HS-27A (cell line): ENCODE data around the gene MRPL40.

ENCODE experiments used
- DNase-seq: peaks from one replicate; pipeline ENCODE4 v3.0.0-alpha.2; 2012; ENCODE audit warnings: low read depth, missing footprints

MRPL40 gene

DNA sequence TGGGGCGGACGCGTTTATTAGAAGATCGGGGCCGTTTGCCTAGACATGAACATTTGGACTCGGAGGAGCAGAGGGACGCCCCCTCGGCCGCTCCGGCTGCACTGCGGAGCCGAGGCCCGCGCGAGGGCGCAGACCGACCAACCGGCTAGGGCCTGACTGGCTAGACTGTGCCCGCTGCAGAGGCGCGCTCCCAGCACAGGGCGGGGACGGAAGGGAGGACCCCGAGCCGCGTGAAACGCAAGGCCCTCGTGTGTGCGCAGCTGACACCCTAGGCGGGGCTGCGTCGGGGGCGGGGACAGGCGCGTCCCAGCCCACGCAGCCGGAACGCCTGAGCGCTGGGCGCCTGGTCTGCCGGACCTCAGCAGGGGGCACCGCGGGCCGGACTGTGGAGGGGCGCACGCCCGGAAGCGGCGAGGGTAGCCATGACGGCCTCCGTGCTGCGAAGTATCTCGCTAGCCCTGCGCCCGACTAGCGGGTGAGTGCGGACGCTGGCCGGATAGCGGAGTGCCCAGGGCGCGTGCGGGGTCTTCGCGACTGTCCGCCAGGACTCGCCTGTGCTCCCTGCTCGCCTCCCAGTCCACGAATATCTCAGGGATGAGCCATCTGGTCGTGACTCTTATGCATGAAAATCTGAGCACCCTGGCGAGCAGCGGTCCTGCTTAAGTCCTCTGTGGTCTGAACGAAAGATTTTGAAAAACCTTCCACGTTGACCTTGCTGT, at the start of gene MRPL40:
Gene MRPL40 (plus strand): TSS at position 413 of the 719 bp plus-strand sequence. CDS start 10 bp downstream, at position 423.
- DNase-seq, result peak; percentile 69

DNA sequence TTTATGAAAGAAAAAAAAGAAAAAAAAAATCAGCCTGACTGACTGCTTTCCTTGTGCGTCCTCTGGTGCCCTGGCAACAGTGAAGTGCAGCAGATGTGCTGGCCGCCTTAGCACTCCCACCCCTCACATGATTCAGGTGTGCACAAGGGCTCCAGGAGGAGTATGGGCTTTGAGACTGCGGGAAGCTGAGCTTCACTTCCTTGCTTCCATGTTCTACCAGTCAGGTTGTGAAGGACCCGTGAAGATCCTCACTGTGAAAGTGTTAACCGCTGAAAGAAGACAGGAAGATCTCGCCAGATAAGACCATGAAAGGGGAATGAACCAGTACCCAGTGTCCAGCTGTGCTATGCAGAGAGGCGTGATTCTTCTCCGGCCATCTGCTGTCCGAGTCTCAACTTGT, 49.1 kb upstream of the MRPL40 start:
- DNase-seq, result no peak

DNA sequence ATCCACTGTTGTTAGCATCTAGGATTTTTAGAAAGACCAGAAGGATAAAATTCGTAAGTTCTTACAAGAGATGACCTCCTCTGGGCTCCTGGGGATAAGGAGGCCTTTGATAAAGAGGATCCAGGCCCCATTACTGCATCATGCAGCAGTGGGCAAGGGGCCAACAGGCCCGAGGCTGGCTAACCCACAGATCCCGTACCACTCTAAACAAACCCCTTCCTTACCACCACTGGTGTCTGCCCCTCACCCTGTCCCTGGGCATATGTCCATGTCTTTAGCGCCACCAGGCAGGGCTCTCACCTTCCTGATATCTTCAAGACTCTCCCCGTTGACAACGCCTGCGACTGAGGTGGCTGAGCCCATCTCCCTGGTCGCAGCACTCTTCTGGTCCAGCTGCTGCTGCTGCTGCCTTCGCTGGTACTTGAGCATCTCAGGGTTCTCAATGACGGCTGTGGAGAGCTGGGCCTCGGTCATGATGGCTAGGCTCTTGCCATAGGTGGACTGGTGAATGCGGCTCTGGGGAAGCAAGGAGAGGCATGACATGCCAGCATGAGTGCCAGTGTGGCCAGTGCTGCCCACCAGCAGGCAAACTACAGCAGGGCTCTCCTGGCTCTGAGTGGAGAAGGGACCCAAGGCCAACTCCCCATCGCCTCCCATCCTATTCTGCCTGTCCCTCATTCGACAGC, 47.0 kb upstream of the MRPL40 start:
- DNase-seq, result no peak

DNA sequence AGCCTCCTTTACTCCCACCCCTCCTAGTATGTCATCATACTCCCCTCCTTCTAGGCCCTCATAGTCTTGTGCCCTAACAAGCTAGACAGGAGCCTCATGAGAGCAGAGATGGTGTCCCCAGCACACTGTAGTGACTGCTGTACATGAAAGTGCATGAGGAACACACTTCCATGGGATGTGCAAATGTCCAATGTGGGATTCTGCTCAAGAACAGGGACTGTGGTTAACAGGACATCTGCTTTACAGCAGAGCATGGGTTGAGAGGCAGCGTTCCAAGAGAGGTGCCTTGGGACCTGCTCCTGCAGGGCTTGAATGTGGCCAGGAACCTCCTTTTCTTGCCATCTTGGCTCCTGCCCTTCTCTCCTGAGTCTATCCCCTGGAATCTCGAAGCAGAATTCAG, 46.1 kb upstream of the MRPL40 start:
- DNase-seq, result no peak

DNA sequence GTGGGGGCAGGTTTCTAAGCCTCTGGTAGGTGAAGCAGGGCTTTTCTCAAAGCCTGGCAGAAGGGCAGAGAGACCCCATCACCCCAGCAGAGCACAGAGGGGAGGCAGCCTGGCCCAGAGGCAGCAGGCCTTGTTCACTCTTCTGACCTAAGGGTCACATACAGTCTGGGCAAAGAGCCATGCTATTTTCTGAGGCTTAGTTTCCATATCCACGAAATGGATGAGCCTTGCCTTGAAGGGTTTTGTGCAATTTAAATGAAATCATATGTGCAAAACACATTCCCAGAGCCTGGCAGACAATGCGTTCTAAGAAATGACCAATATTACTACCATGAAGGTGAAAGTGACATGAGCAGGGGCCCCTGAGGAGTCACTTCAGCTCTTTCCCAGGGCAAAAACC, 45.3 kb upstream of the MRPL40 start:
- DNase-seq, result no peak

DNA sequence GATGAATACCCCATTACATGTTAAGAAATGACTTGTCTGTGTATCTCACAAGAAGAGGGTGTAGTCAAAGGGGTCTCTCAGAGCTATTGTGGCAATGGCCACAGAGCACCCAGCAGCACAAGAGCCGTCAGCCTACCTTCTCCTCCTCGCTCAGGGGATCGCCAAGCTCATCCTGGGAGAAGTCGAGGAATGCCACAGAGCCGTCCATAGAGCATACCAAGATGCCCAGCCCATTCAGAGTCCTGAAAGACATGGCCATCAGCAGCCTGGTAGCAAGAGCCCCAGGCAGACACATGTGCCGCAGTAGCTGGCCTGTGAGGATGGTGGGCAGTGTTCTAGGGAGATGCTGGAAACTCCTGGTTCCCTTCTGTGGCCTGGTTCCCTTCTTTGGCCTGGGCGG, 44.8 kb upstream of the MRPL40 start:
- no peak for DNase-seq

DNA sequence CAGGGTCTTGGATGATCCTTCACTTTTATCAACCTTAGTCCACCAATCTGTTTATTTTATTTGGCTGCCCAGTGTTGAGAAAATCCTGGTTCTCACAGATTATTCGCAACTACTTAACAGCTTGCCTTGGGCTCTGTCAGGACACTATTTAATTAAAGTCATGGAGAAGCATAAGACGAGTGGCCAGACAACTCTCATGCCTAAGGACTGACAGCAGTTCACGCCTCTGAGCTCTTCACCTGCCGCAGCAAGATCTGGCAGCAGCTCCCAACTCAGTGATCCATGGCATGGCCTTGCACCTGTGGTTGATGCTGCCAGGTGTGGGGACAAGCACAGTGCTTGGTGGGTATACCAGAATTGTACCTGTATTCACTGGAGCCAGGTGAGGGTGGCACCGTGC, 38.6 kb upstream of the MRPL40 start:
- DNase-seq, result no peak

DNA sequence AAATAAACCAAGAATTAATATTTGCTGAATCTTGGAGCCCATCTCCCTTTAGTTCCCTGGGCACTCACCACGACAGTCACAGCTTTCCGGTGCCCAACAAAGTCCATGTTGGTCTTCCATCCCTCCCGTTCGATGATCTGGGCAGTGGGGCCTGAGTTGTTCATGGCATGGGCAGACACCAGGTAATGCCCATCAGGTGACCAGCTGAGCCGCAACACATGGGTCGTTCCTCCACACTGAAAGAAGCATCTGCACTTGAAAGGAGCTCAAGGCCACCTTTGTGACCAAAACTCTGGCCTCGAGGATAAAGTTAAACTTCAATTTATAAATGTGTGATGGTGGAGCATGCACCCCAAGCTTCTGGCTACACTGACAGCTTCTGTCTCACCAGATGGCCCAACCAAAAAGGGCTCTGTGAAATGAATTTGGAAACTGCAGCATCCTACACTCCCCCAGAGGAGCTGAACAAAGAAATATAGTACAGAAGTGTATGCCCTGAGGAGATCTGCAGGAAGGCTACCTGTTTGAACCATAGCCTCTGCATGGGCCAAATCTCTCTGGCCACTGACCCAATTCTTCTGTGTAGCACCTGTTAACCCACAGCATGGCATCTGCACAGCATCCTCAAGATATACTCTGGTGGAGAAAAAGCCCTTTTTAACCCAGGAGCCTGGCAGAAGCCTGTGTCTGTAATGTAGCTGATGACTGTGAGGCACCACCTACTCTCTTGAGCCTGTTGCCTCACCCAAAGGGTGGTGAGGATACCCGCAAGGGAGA, 37.9 kb upstream of the MRPL40 start:
- no peak for DNase-seq

DNA sequence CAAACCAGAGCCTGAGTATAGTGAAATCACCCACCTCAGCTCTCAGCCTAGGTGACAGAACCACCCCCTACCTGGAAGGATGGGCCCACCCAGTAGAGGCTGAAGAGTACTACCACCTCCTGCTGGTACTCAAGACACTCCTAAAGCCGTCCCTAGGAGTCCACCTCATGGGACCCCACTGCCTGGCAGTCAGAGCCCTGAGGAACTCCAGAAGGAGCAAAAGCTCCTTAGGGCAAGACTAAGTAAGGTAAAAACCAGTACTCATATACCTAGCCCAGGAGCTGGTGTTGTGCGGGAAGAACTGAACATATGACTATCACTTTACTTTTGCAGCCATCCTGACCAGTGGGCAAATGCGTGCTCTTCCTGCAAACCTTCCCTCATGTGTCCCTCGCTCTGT, 37.1 kb upstream of the MRPL40 start:
- no peak for DNase-seq

DNA sequence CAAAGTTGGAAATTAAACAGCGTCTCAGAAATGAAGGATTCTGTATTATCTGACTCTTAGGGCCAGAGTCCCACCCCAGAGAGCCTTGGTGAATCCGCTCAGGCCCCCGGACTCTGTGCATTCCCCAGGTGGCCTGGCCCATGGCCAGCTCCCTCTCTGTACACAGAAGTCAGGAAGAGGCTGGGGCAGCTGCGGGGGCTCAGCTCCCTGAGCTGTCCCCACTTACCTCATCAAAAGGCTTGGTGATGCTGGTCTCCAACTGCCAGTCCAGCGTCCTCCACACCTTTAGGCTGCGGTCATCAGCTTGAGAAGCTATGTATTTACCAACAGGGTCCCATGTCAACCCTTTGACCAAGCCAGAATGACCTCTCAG, 35.8 kb upstream of the MRPL40 start:
- no peak for DNase-seq

DNA sequence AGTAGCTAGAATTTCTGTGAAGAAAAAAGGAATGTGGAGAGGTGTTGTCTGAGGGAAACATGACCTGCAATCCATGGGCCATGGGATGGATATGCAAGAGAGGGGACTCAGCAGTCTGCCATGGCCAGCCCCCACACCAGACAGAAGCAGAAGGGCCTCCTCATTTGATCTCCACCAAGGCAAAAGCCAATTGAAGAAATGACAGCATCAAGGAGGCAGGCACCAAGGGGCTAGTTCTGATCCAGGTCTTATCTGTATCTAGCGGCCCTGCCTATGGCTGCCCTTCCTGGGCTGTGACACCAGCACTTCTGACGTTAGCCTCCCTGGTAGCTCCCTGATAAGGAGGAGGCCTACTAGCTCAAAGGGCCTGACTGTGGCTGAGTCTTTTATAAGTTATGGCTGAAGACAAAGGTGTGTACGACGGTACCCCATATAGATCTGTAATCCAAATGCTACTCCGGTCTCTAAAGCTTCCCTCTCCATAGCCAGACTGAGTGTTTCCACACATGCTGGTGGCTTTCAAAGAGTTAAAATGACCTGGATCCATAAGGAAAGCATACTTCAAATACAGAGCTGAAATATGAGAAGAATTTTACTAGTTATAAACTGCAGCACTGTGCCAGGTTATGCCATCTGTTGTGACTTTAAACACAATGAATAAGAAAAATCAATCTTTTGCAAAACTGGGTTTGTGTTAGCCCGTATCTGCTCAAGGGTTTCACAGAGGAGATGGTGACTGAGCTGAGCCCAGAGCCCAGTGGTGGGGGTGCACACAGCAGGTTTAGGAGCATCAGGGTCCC, 35.2 kb upstream of the MRPL40 start:
- DNase-seq, result no peak

DNA sequence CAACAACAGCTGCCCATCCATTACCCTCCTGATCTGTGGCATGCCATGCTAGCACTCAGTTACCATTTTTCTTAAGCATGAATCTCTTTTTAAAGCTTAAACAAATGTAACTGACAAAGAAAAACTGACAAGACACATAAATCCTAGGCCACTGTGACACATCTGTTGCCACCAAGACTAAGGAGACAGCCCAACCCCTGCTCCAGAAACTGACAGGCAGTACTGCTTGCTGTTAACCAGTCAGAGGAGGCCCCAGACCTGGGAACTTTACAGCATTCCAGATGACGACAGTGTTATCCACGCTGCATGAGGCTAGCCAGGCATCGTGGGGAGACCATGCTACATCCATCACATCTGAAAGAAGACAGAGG, 34.6 kb upstream of the MRPL40 start:
- no peak for DNase-seq

DNA sequence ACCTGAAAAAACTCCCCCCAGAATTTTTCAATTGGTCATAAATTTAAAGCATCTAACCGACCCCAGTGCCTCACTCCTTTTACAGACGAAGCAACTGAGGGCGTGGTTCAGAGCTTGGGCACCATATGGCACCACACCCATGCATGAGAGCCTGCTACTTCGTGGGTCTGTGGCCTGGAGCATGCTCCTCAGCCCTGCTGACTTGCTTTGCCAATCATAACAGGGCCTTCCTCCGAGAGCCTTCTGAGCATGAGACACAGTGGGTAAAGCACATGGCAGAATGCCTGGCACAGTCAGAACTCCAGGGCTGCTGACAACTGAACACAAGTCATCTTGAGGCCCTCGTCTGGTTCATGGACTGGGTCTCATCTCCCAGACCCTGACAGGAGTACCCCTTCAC, 34.1 kb upstream of the MRPL40 start:
- DNase-seq, result no peak

DNA sequence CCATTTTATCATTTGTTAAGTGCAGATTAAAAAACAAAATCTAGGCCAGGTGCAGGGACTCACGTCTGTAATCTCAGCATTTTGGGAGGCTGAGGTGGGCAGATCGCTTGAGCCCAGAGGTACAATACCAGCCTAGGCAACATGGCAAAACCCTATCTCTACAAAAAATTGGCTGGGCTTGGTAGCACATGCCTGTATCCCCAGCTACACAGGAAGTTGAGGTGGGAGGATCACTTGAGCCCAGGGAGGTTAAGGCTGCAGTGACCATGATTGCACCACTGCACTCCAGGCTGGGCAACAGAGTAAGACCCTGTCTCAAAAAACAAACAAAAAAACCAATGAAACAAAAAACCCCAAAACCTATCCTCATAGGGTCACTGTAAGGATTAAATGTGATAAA, 33.7 kb upstream of the MRPL40 start:
- DNase-seq, result no peak

DNA sequence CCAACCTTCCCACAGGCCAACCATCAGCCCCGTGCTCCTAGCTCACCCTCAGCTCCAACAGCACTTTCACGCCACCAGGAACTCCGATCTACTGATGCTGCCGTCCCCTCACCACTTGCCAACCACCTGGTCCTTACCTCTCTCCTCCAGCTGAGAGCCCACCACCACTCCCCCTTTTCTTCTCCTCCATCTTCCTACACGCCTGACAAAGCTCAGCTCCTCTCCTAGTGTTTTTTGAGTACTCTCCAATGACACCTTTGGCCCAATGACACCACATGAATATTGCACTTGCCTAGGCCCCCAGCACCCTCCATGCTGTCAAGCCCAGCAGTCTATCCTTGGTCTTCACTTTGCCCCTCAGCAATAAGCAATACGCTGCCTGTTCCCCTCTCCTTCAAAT, 31.5 kb upstream of the MRPL40 start:
- DNase-seq, result no peak

DNA sequence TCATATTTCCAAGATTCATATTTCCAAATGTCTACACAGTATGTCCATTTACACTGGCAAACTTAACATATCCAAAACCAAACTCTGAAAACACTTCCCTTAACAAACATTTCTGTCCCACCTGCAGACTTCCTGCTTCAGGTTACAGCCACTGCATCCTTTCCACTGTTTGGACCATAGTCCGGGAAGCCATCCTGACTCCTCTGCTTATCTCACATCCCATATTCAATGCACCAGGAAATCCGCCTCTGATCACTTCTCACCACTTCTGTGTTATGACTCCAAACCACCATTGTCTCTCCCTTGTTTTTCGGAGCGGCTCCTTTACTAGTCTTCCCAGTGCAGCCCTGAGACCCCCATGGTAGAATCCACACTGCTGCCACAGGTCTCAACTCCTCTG, 30.9 kb upstream of the MRPL40 start:
- no peak for DNase-seq

DNA sequence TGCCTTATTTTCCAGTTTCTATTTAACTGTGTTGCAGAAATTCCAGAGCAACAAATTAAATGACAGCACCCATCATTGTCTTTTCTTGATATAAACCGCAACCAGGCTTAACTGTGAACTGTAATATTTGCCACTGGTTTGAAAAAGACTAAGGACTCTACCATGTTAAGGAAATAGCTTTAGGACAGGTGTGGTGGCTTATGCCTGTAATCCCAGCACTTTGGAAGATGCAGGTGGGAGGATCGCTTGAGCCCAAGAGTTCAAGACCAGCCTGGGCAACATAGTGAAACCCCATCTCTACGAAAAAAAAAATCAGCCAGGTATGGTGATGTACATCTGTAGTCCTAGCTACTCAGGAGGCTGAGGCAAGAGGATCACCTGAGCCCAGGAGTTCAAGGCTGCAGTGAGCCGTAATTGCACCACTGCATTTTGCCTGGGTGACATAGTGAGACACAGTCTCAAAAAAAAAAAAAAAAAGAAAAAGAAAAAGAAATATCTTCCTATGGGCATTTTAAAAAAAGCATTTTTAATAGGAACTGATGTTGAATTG, 29.6 kb upstream of the MRPL40 start:
- no peak for DNase-seq

DNA sequence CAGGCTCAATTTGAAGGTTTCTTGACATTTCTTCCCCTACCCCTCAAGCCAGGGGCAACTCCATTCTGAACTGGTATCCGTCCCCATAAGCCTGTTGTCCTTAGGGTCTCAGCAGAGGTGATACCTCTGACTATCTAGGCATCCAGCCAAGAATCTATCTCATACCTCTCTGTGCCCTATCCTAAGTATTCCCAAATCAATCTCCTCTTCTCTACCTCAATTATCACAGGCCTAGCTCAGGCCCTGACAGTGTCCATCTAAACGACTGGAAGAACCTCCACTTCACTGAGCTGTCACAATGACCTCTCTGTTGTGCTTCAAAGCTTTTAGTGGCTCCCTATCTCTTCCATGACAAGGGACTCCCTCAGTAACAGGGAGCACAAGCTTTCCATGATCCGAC, 27.7 kb upstream of the MRPL40 start:
- DNase-seq, result no peak

DNA sequence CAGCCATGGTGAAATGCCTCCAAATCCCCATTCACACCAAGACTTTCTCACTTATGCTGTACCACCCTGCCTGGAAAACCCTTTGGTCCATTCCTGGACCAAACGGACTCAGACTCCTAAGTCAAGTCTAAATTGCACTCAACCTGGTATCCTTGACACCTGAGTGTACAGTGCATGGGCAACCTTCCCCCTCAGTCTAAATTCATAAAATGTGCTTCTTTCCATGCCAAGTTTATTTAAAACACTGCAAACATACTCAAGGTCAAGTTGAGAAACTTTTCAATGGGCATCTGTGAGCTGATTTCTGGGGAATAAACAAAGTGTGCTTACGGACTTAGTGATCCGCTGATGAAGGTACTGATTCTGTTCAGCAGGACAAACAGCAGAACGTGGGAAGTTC, 27.2 kb upstream of the MRPL40 start:
- DNase-seq, result no peak

DNA sequence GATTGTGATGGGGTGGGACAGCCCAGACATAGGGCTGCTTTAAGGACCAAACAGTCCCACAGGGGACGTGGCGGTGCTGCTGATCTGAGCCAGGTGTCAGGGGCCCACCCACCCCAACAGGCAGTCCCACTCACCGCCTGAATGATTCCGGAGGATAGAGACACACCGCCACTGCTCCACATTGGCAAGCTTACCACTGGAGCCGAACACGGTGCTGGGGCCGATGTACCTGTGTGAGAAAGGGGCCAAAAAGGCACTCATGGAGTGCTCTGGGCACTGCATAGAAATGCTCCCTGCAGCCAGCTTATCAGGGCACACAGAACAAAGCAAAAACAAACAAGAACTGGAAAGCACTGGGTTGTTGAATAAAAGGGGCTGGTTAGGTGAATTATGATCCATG, 26.7 kb upstream of the MRPL40 start:
- DNase-seq, result no peak

DNA sequence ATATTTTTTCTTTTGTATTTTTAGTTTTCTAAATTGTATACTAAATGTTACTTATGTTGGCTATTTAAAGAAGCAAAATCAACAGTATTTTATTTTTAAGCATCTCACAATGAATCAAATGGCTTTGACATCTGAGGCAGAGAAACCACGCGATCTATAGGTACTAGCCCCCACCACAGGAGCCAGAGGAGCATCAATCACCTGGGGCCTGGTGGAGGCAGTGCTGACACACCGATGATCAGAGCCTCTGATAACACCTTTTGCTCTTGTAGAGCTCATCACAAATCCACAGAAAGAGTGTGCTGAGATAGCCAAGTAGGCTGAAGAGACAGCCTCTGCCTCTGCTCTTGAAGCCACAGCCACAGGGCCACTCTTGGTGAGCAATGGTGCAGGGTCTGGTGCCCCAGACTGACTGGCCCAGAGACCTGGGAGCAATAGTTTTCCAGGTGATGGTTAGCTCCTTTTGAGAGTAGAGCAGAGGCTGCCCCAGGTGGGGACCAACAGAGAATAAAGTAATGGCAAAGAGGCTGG, 26.0 kb upstream of the MRPL40 start:
- DNase-seq, result no peak

DNA sequence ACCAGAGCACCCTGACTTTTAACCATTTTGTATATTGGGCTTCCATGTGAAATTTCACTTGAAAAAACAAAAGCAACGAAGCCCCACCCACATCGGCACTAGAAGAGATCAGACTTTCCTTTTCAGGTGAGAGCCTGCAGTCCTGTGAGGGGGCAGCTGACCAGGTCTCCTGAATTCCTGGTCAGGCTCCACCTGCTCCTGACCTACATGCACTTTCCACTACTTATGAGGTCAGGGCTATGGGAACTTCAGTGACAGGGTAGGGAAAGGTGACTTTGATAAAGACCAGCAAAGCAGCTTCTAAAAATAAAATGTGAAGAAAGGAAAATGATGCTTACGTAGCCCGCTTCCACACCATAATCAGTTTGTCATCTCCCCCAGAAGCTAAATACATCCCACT, 25.5 kb upstream of the MRPL40 start:
- DNase-seq, result no peak
